HTR-8/SVneo (cell line): ENCODE measurements around the gene KMT2C.
"Not testable (repeated sequence)": the region's sequence is repeated elsewhere in the genome, so short reads cannot be mapped to it uniquely, and the experiment has no call there.

Source experiments
- DNase-seq: peaks from one replicate; pipeline ENCODE4 v3.0.0; 2011; ENCODE audit warnings: low spot score, mixed read lengths; ENCODE audit not compliant: insufficient read length
- FAIRE-seq: peaks from 2 replicates; lab custom pipeline; 2011; peaks lifted over from hg19 to GRCh38; lab: Jason Lieb, UNC

KMT2C gene

GRCh38 chr7:152243464-152243863, 192.3 kb downstream of the KMT2C start:
- not testable (repeated sequence) for DNase-seq

GRCh38 chr7:152241301-152241700, 194.5 kb downstream of the KMT2C start:
- not testable (repeated sequence) for FAIRE-seq, DNase-seq

More at GRCh38 chr7:152243464-152243863, 192.3 kb downstream of the KMT2C start:
- FAIRE-seq, result not testable (repeated sequence)

- not testable (repeated sequence) for FAIRE-seq, DNase-seq
Measured at GRCh38 chr7:152236306-152236705, 199.5 kb downstream of the KMT2C start.

GRCh38 chr7:152234421-152234820, 201.4 kb downstream of the KMT2C start:
- not testable (repeated sequence) for FAIRE-seq, DNase-seq

GRCh38 chr7:152231089-152231488, 204.7 kb downstream of the KMT2C start:
- no peak for FAIRE-seq
- DNase-seq, result no peak

GRCh38 chr7:152219556-152219955, 216.2 kb downstream of the KMT2C start:
- not testable (repeated sequence) for FAIRE-seq, DNase-seq

- not testable (repeated sequence) for FAIRE-seq
Measured at GRCh38 chr7:152208766-152209165, 227.0 kb downstream of the KMT2C start.

GRCh38 chr7:152204417-152204816, 231.4 kb downstream of the KMT2C start:
- not testable (repeated sequence) for DNase-seq, FAIRE-seq

More at GRCh38 chr7:152208766-152209165, 227.0 kb downstream of the KMT2C start:
- not testable (repeated sequence) for DNase-seq

GRCh38 chr7:152203095-152203494, 232.7 kb downstream of the KMT2C start:
- DNase-seq (no peak), FAIRE-seq (no peak)

GRCh38 chr7:152202056-152202455, 233.7 kb downstream of the KMT2C start:
- no peak for FAIRE-seq

GRCh38 chr7:152200395-152200794, 235.4 kb downstream of the KMT2C start:
- FAIRE-seq, result no peak

More at GRCh38 chr7:152202056-152202455, 233.7 kb downstream of the KMT2C start:
- DNase-seq, result no peak

GRCh38 chr7:152196391-152196790, 239.4 kb downstream of the KMT2C start:
- FAIRE-seq (no peak), DNase-seq (no peak)

More at GRCh38 chr7:152200395-152200794, 235.4 kb downstream of the KMT2C start:
- DNase-seq, result no peak

GRCh38 chr7:152193880-152194279, 241.9 kb downstream of the KMT2C start:
- FAIRE-seq, result no peak
- no peak for DNase-seq

GRCh38 chr7:152189061-152189460, 246.7 kb downstream of the KMT2C start:
- no peak for FAIRE-seq
- no peak for DNase-seq

- FAIRE-seq (no peak), DNase-seq (no peak)
Measured at GRCh38 chr7:152185558-152185957, 250.2 kb downstream of the KMT2C start.

GRCh38 chr7:152180587-152180986, 255.2 kb downstream of the KMT2C start:
- FAIRE-seq, result no peak
- DNase-seq, result no peak

GRCh38 chr7:152180048-152180447, 255.8 kb downstream of the KMT2C start:
- no peak for FAIRE-seq
- DNase-seq, result no peak

GRCh38 chr7:152178405-152179058, 257.3 kb downstream of the KMT2C start:
- FAIRE-seq, result no peak
- no peak for DNase-seq

GRCh38 chr7:152177681-152178404, 258.0 kb downstream of the KMT2C start:
- FAIRE-seq (no peak), DNase-seq (no peak)

- FAIRE-seq, result no peak
- DNase-seq, result no peak
Measured at GRCh38 chr7:152176797-152177196, 259.0 kb downstream of the KMT2C start.

- no peak for DNase-seq
- no peak for FAIRE-seq
Measured at GRCh38 chr7:152173372-152174070, 262.3 kb downstream of the KMT2C start.
